Airway epithelial cell (primary cell): Measurements from ENCODE around the gene DOHH. TPM values are rescaled to one million over a fixed set of nuclear protein-coding genes. Genes with fewer than 3 reads are reported as not detected.

ENCODE experiments used
- total RNA-seq: library from RNA; depleted of rRNA; stranded (reverse); fragments of >200 nt; gene quantifications from 2 replicates; pipeline ENCODE4 v1.2.3, GENCODE V29; 2015

DOHH gene
- 31.2 and 31.5 TPM in 2 replicates for total RNA-seq

GRCh38 chr19:3500429-3501101, at the start of gene DOHH:
DOHH (minus strand) TSS chr19:3500674; CDS start chr19:3496814, 3,860 bp downstream.

GRCh38 chr19:3538965-3539755, 38.7 kb upstream of the DOHH start, which contains the start of gene TEKTIP1:
TEKTIP1 (plus strand) TSS chr19:3539174; CDS start chr19:3539178, 4 bp downstream.

GRCh38 chr19:3505598-3506383, 5.3 kb upstream of the DOHH start, which contains the start of gene FZR1:
FZR1 (plus strand) TSS chr19:3506311; CDS start chr19:3522990, 16,679 bp downstream.

GRCh38 chr19:3483226-3483628, 17.2 kb downstream of the DOHH start, which contains the start of gene SMIM44:
SMIM44 (minus strand) TSS chr19:3483441; CDS start chr19:3483403, 38 bp downstream.

GRCh38 chr19:3480383-3481091, 19.9 kb downstream of the DOHH start, which contains the start of gene SMIM24:
SMIM24 (minus strand) TSS chr19:3480525; CDS start chr19:3480463, 62 bp downstream.

Other genes with a start within 250 kb of the DOHH start
- gene NFIC, start 134.1 kb downstream of the DOHH start, total RNA-seq, result 21.4 and 34.8 TPM in 2 replicates
- gene SMIM24, start 20.1 kb downstream of the DOHH start, total RNA-seq, result 0.14 TPM in 1 of 2 replicates, not detected in the other
- gene SMIM44, start 17.2 kb downstream of the DOHH start, total RNA-seq, result not detected in 2 replicates
- 27.1 and 41.8 TPM in 2 replicates for gene FZR1, start 5.6 kb upstream of the DOHH start, total RNA-seq
- gene TEKTIP1, start 38.5 kb upstream of the DOHH start, total RNA-seq, result not detected in 2 replicates
- gene MFSD12, start 56.9 kb upstream of the DOHH start, total RNA-seq, result 76.9 and 84.6 TPM in 2 replicates
- 114 and 132 TPM in 2 replicates for gene HMG20B, start 72.3 kb upstream of the DOHH start, total RNA-seq
- not detected in 2 replicates for gene GIPC3, start 84.8 kb upstream of the DOHH start, total RNA-seq
- gene TBXA2R, start 106.2 kb upstream of the DOHH start, total RNA-seq, result 0.49 TPM in 1 of 2 replicates, not detected in the other
- 31.7 and 37.0 TPM in 2 replicates for gene CACTIN, start 126.1 kb upstream of the DOHH start, total RNA-seq
- gene PIP5K1C, start 199.8 kb upstream of the DOHH start, total RNA-seq, result 10.8 and 16.0 TPM in 2 replicates
- 7.5 and 10.6 TPM in 2 replicates for gene TJP3, start 207.7 kb upstream of the DOHH start, total RNA-seq